GM12878 (cell line): Measurements from ENCODE around the gene NLRP6. TPM values are rescaled to one million over a fixed set of nuclear protein-coding genes. Genes with fewer than 3 reads are reported as not detected.

Source experiments
- ATAC-seq: fragments of 200-7000 bp; cut with Tn5 transposase; 3 replicates; pipeline ENCODE4 v1.9.1; 2020; ENCODE audit warnings: mild to moderate bottlenecking, moderate library complexity
- BruUV-seq: library from RNA; stranded (reverse); fragments of 400-500 nt; replicated peaks from 2 replicates; lab custom pipeline; 2021; lab: Mats Ljungman, UMichigan
- CTCF ChIA-PET: fragments of 300-600 bp; sonication (Branson Sonifier 250); formaldehyde crosslinking; extraction: SDS; loops from one replicate; lab custom pipeline; 2021; ENCODE audit warnings: inconsistent platforms; lab: Yijun Ruan, JAX
- POLR2A ChIA-PET: fragments of 350-600 bp; formaldehyde crosslinking; extraction: SDS; loops from one replicate; lab custom pipeline; 2021; ENCODE audit warnings: inconsistent platforms; lab: Charles Lee
- RAD21 ChIA-PET: fragments of 300-600 bp; sonication (Branson Sonifier 250); formaldehyde crosslinking; loops from one replicate; lab custom pipeline; 2023; ENCODE audit warnings: antibody characterized with exemption; ENCODE audit not compliant: unreplicated experiment; lab: Charles Lee
- SMC1A ChIA-PET: fragments of 300-600 bp; sonication (Branson Sonifier 250); formaldehyde crosslinking; loops from one replicate; lab custom pipeline; 2023; ENCODE audit not compliant: unreplicated experiment, uncharacterized antibody; lab: Charles Lee
- DNase-seq: peaks from one replicate; pipeline ENCODE4 v3.0.0-alpha.2; 2011; ENCODE audit warnings: low read depth, low spot score
- FAIRE-seq: peaks from 3 replicates; lab custom pipeline; 2011; peaks lifted over from hg19 to GRCh38; lab: Jason Lieb, UNC
- H2AFZ ChIP-seq: 2 replicates; pipeline ENCODE4 v1.6.0; 2011; ENCODE audit warnings: low read depth, low read length, control low read depth; ENCODE audit not compliant: control insufficient read depth
- H3K27ac ChIP-seq: 2 replicates; pipeline ENCODE4 v1.5.1; 2011; ENCODE audit warnings: control low read depth; ENCODE audit not compliant: control insufficient read depth, insufficient read depth
- H3K27me3 ChIP-seq, 2 experiments: replicated peaks in 1 of 2; 2 replicates each; pipeline versions ENCODE4 v1.6.0 to v1.6.1; 2011; ENCODE audit warnings: low read length in 1 of 2; ENCODE audit not compliant: control insufficient read depth in 2 of 2, insufficient read depth in 2 of 2
- H3K36me3 ChIP-seq, 2 experiments: 2 replicates each; pipeline ENCODE4 v1.5.1; 2011; ENCODE audit warnings: low read length in 1 of 2; ENCODE audit not compliant: control insufficient read depth in 2 of 2, insufficient read depth in 2 of 2
- H3K4me1 ChIP-seq: 2 replicates; pipeline ENCODE4 v1.6.1; 2011; ENCODE audit warnings: mild to moderate bottlenecking, low read length, moderate library complexity, mixed read lengths; ENCODE audit not compliant: control insufficient read depth, insufficient read depth
- H3K4me2 ChIP-seq: 2 replicates; pipeline ENCODE4 v1.6.0; 2011; ENCODE audit warnings: control low read depth; ENCODE audit not compliant: control insufficient read depth, insufficient read depth
- H3K4me3 ChIP-seq: fragments of 200-600 bp; sonication (generic); 2 replicates; pipeline ENCODE4 v1.5.1; 2016
- H3K79me2 ChIP-seq: 2 replicates; pipeline ENCODE4 v1.6.0; 2011; ENCODE audit warnings: low read length; ENCODE audit not compliant: control insufficient read depth, insufficient read depth
- H3K9ac ChIP-seq: 2 replicates; pipeline ENCODE4 v1.8.0; 2011; ENCODE audit warnings: low read length, control low read depth, mixed read lengths; ENCODE audit not compliant: control insufficient read depth, insufficient read depth
- H3K9me3 ChIP-seq: replicated peaks from 3 replicates; pipeline ENCODE4 v1.5.1; 2011; ENCODE audit warnings: mild to moderate bottlenecking, low read length; ENCODE audit not compliant: control insufficient read depth, insufficient read depth
- H4K20me1 ChIP-seq: 2 replicates; pipeline ENCODE4 v1.6.0; 2011; ENCODE audit not compliant: control insufficient read depth, insufficient read depth
- CBX3 ChIP-seq: fragments of 200-600 bp; sonication (generic); IDR thresholded peaks from 2 replicates; pipeline ENCODE4 v1.6.1; 2016; ENCODE audit warnings: low read depth, borderline replicate concordance
- HCFC1 ChIP-seq: fragments of 150-350 bp; IDR thresholded peaks from 2 replicates; pipeline ENCODE4 v1.6.1; 2014; ENCODE audit warnings: low read length
- NR2C2 ChIP-seq: IDR thresholded peaks from 2 replicates; pipeline ENCODE4 v1.6.1; 2011; ENCODE audit warnings: borderline replicate concordance, low read depth; ENCODE audit not compliant: control insufficient read depth, insufficient read length
- RELB ChIP-seq: fragments of 450-650 bp; IDR thresholded peaks from 2 replicates; pipeline ENCODE4 v1.6.1; 2017; ENCODE audit warnings: low read depth, mild to moderate bottlenecking, moderate library complexity
- STAT3 ChIP-seq: IDR thresholded peaks from 2 replicates; pipeline ENCODE4 v1.6.1; 2011; ENCODE audit warnings: low read depth, low read length, improper control_type of control experiment
- WGBS: methylation state at CpG from one replicate; pipeline ENCODE4 v1.1.6; 2016; ENCODE audit warnings: low lambda C conversion rate; ENCODE audit not compliant: insufficient replicate concordance, insufficient coverage; ENCODE audit errors: missing lambda C conversion rate; 5-methylcytosine and 5-hydroxymethylcytosine counted together
- in situ Hi-C: fragments of 300-500 bp; cut with MboI; formaldehyde crosslinking; loops from 9 replicates; pipeline ENCODE4 v1.14.3; 2018; ENCODE audit warnings: mixed read lengths
- intact Hi-C: fragments of 100-400 bp; cut with micrococcal nuclease; formaldehyde crosslinking; loops from one replicate; pipeline ENCODE4 v1.14.2; 2022; ENCODE audit not compliant: unreplicated experiment
- polyA plus RNA-seq, 11 experiments: library from polyadenylated mRNA; depleted of rRNA in 4 of 11; unstranded in 6 of 11; stranded (reverse) in 5 of 11; fragments of >200 nt; fragmentation: Nextera tagmentation in 4 of 11; fragmentation: Illumina TruSeq in 1 of 11; extraction: Ambion mirVana in 4 of 11; extraction: Trizol in 1 of 11; gene quantifications; 1 replicate in 1 of 11; 2 replicates in 10 of 11; pipeline versions ENCODE4 v1.2.1 to v1.2.3, GENCODE V29; 2011 to 2016; ENCODE audit warnings: inconsistent platforms in 2 of 11, missing spikeins in 2 of 11, low read depth in 1 of 11
- total RNA-seq, 4 experiments: library from RNA; depleted of rRNA in 3 of 4; stranded (reverse); fragments of >200 nt in 3 of 4; fragmentation: Illumina TruSeq in 1 of 4; extraction: Trizol in 1 of 4; gene quantifications; 2 replicates each; pipeline versions ENCODE4 v1.2.1 to v1.2.3, GENCODE V29; 2013 to 2021
- TF ChIP-seq, protein P1 (sequence below): fragments of 450-650 bp; IDR thresholded peaks from 2 replicates; pipeline ENCODE4 v1.6.1; 2017; ENCODE audit warnings: antibody characterized with exemption, mild to moderate bottlenecking, moderate library complexity
- TF ChIP-seq, protein P2 (sequence below): IDR thresholded peaks from 2 replicates; pipeline ENCODE4 v1.6.1; 2011; ENCODE audit warnings: mild to moderate bottlenecking, low read depth, low read length, moderate library complexity; ENCODE audit not compliant: insufficient replicate concordance

The NLRP6 gene
- total and polyA plus RNA-seq, 10 of the 15 experiments (the other 5 are each of a cell fraction or from before 2014, with no cell fraction given), result 0.03 to 0.11 TPM; not detected in 8

- intact Hi-C loops, result no loop called here
- in situ Hi-C loops, result no loop called here
- BruUV-seq, result no TSS peak
- no peak overlapping the region for H3K27ac ChIP-seq
- H3K9ac ChIP-seq, result no peak overlapping the region
- no peak for DNase-seq
- H3K27me3 ChIP-seq, result peaks cover 0 to 2% of the 10 kb centered on the region in 2 experiments; a peak in 2 of 4 replicates
- ChIA-PET CTCF (no interaction called here), RAD21 (no interaction called here), SMC1A (no interaction called here), POLR2A (interaction anchor here (1.5 kb wide), 1 partner anchor 9 kb away, joined by 4 read pairs; no protein-coding TSS in a partner anchor)
- ATAC-seq, result no peak
- no peaks in the 10 kb centered on the region for H3K36me3 ChIP-seq
- no peaks in the 10 kb centered on the region for H3K79me2 ChIP-seq
- H3K4me2 ChIP-seq, result no peak overlapping the region
- 90% methylated on average over 18 of the region's 18 CpGs for WGBS
- H3K4me1 ChIP-seq, result peaks cover 5% of the 10 kb centered on the region; the same call in 1 of the 2 replicates
- no peaks in the 10 kb centered on the region for H3K9me3 ChIP-seq
- FAIRE-seq, result no peak
- TF ChIP-seq, protein P1, sequence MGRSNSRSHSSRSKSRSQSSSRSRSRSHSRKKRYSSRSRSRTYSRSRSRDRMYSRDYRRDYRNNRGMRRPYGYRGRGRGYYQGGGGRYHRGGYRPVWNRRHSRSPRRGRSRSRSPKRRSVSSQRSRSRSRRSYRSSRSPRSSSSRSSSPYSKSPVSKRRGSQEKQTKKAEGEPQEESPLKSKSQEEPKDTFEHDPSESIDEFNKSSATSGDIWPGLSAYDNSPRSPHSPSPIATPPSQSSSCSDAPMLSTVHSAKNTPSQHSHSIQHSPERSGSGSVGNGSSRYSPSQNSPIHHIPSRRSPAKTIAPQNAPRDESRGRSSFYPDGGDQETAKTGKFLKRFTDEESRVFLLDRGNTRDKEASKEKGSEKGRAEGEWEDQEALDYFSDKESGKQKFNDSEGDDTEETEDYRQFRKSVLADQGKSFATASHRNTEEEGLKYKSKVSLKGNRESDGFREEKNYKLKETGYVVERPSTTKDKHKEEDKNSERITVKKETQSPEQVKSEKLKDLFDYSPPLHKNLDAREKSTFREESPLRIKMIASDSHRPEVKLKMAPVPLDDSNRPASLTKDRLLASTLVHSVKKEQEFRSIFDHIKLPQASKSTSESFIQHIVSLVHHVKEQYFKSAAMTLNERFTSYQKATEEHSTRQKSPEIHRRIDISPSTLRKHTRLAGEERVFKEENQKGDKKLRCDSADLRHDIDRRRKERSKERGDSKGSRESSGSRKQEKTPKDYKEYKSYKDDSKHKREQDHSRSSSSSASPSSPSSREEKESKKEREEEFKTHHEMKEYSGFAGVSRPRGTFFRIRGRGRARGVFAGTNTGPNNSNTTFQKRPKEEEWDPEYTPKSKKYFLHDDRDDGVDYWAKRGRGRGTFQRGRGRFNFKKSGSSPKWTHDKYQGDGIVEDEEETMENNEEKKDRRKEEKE, result no peak
- TF ChIP-seq CBX3, result no peak
- TF ChIP-seq HCFC1, result no peak
- TF ChIP-seq NR2C2, result no peak
- no peak for TF ChIP-seq STAT3
- TF ChIP-seq RELB, result no peak
- TF ChIP-seq, protein P2, sequence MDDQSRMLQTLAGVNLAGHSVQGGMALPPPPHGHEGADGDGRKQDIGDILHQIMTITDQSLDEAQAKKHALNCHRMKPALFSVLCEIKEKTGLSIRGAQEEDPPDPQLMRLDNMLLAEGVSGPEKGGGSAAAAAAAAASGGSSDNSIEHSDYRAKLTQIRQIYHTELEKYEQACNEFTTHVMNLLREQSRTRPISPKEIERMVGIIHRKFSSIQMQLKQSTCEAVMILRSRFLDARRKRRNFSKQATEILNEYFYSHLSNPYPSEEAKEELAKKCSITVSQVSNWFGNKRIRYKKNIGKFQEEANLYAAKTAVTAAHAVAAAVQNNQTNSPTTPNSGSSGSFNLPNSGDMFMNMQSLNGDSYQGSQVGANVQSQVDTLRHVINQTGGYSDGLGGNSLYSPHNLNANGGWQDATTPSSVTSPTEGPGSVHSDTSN, result no peak
- H3K4me3 ChIP-seq, result no peak overlapping the region
- H2AFZ ChIP-seq, result no peak overlapping the region
- no peaks in the 10 kb centered on the region for H4K20me1 ChIP-seq
Observed at GRCh38 chr11:293271-293851, 15.2 kb downstream of the NLRP6 start.
